Activated T-helper 17 cell treated with anti-CD3 and anti-CD28 coated beads, Interleukin-2, amount 50 U/mL, for 72 hours (primary cell): ENCODE measurements around the gene RFC4. TPM values are rescaled to one million over a fixed set of nuclear protein-coding genes. Genes with fewer than 3 reads are reported as not detected.

ENCODE experiments used
- ATAC-seq: fragments of 150-1000 bp; cut with Tn5 transposase; replicated peaks from 2 replicates; pipeline ENCODE4 v1.10.0; 2021; ENCODE audit warnings: mild to moderate bottlenecking, moderate library complexity
- H3K27ac Mint-ChIP-seq: one replicate; pipeline ENCODE4 v1.8.0; 2022; ENCODE audit warnings: mixed read lengths
- H3K27me3 Mint-ChIP-seq: one replicate; pipeline ENCODE4 v1.8.0; 2022; ENCODE audit warnings: mixed read lengths
- H3K36me3 Mint-ChIP-seq: one replicate; pipeline ENCODE4 v1.8.0; 2022; ENCODE audit warnings: low read depth, mild to moderate bottlenecking, mixed read lengths
- H3K4me1 Mint-ChIP-seq: one replicate; pipeline ENCODE4 v1.8.0; 2022; ENCODE audit warnings: mixed read lengths
- H3K4me3 Mint-ChIP-seq: one replicate; pipeline ENCODE4 v1.8.0; 2022; ENCODE audit warnings: mild to moderate bottlenecking, mixed read lengths
- H3K9me3 Mint-ChIP-seq: one replicate; pipeline ENCODE4 v1.8.0; 2022; ENCODE audit warnings: mixed read lengths
- total RNA-seq, 2 donors: library from RNA; stranded (reverse); gene quantifications; one replicate each; pipeline ENCODE4 v1.2.3, GENCODE V29; 2022

RFC4 gene
- total RNA-seq, 2 donors from 2014 or later = 87.1 to 108 TPM

- no peak for ATAC-seq
- Mint-ChIP-seq H3K36me3 (no peaks in the 10 kb centered on the region), H3K27ac (no peak overlapping the region), H3K27me3 (peaks cover 4% of the 10 kb centered on the region), H3K4me1 (peaks cover 4% of the 10 kb centered on the region), H3K9me3 (no peaks in the 10 kb centered on the region), H3K4me3 (no peak overlapping the region)
These were observed 48.5 kb downstream of the RFC4 start for GRCh38 chr3:186757686-186758220.

- Mint-ChIP-seq H3K27ac (no peak overlapping the region), H3K4me3 (no peak overlapping the region), H3K36me3 (no peaks in the 10 kb centered on the region), H3K9me3 (no peaks in the 10 kb centered on the region), H3K4me1 (peaks cover 4% of the 10 kb centered on the region), H3K27me3 (peaks cover 4% of the 10 kb centered on the region)
- ATAC-seq = no peak
These were observed 49.1 kb downstream of the RFC4 start for GRCh38 chr3:186757214-186757613.

GRCh38 chr3:186754871-186755270, 51.4 kb downstream of the RFC4 start:
- peaks cover 4% of the 10 kb centered on the region for H3K4me1 Mint-ChIP-seq
- H3K27ac Mint-ChIP-seq = no peak overlapping the region
- peaks cover 4% of the 10 kb centered on the region for H3K27me3 Mint-ChIP-seq
- no peaks in the 10 kb centered on the region for H3K9me3 Mint-ChIP-seq
- H3K4me3 Mint-ChIP-seq = no peak overlapping the region
- H3K36me3 Mint-ChIP-seq = no peaks in the 10 kb centered on the region
- no peak for ATAC-seq

- no peaks in the 10 kb centered on the region for H3K36me3 Mint-ChIP-seq
- H3K27me3 Mint-ChIP-seq = peaks cover 4% of the 10 kb centered on the region
- H3K27ac Mint-ChIP-seq = peak overlapping the region; percentile 82
- peak overlapping the region; percentile 58 for H3K4me3 Mint-ChIP-seq
- H3K9me3 Mint-ChIP-seq = no peaks in the 10 kb centered on the region
- peaks cover 4% of the 10 kb centered on the region for H3K4me1 Mint-ChIP-seq
- no peak for ATAC-seq
These were observed 52.3 kb downstream of the RFC4 start for GRCh38 chr3:186754006-186754405.

GRCh38 chr3:186751480-186751879, 54.8 kb downstream of the RFC4 start:
- H3K4me3 Mint-ChIP-seq = no peak overlapping the region
- peaks cover 4% of the 10 kb centered on the region for H3K4me1 Mint-ChIP-seq
- no peak overlapping the region for H3K27ac Mint-ChIP-seq
- H3K27me3 Mint-ChIP-seq = no peaks in the 10 kb centered on the region
- H3K36me3 Mint-ChIP-seq = no peaks in the 10 kb centered on the region
- no peak for ATAC-seq
- H3K9me3 Mint-ChIP-seq = no peaks in the 10 kb centered on the region

GRCh38 chr3:186750316-186750715, 56.0 kb downstream of the RFC4 start:
- Mint-ChIP-seq H3K27ac (no peak overlapping the region), H3K9me3 (no peaks in the 10 kb centered on the region), H3K27me3 (no peaks in the 10 kb centered on the region), H3K4me3 (no peak overlapping the region), H3K36me3 (no peaks in the 10 kb centered on the region), H3K4me1 (peaks cover 4% of the 10 kb centered on the region)
- ATAC-seq = no peak

GRCh38 chr3:186746008-186746407, 60.3 kb downstream of the RFC4 start:
- Mint-ChIP-seq H3K4me3 (no peak overlapping the region), H3K27me3 (no peaks in the 10 kb centered on the region), H3K9me3 (no peaks in the 10 kb centered on the region), H3K27ac (no peak overlapping the region), H3K4me1 (no peaks in the 10 kb centered on the region), H3K36me3 (no peaks in the 10 kb centered on the region)
- no peak for ATAC-seq

- Mint-ChIP-seq H3K36me3 (no peaks in the 10 kb centered on the region), H3K9me3 (no peaks in the 10 kb centered on the region), H3K27me3 (no peaks in the 10 kb centered on the region), H3K4me3 (no peak overlapping the region), H3K27ac (no peak overlapping the region), H3K4me1 (no peaks in the 10 kb centered on the region)
- no peak for ATAC-seq
These were observed 62.6 kb downstream of the RFC4 start for GRCh38 chr3:186743666-186744065.

GRCh38 chr3:186742618-186743380, 63.5 kb downstream of the RFC4 start:
- H3K27ac Mint-ChIP-seq = no peak overlapping the region
- no peaks in the 10 kb centered on the region for H3K27me3 Mint-ChIP-seq
- no peaks in the 10 kb centered on the region for H3K9me3 Mint-ChIP-seq
- H3K4me3 Mint-ChIP-seq = no peak overlapping the region
- no peak for ATAC-seq
- no peaks in the 10 kb centered on the region for H3K4me1 Mint-ChIP-seq
- no peaks in the 10 kb centered on the region for H3K36me3 Mint-ChIP-seq

Other genes starting within 250 kb of the RFC4 start
- 1 to 10 TPM; 7.8 to 9.7 TPM for gene TBCCD1, start 239.1 kb downstream of the RFC4 start, total RNA-seq
- 10 to 100 TPM; 22.4 to 46.7 TPM for gene DNAJB11, start 235.8 kb downstream of the RFC4 start, total RNA-seq
- gene AHSG, start 193.4 kb downstream of the RFC4 start, total RNA-seq = not detected
- gene FETUB, start 166.1 kb downstream of the RFC4 start, total RNA-seq = not detected
- not detected for gene HRG, start 140.5 kb downstream of the RFC4 start, total RNA-seq
- not detected for gene KNG1, start 89.1 kb downstream of the RFC4 start, total RNA-seq
- 100 to 1,000 TPM; 266 to 346 TPM for gene EIF4A2, start 22.9 kb downstream of the RFC4 start, total RNA-seq
- not detected for gene ADIPOQ, start 36.2 kb upstream of the RFC4 start, total RNA-seq
- 10 to 100 TPM; 68.0 to 77.4 TPM for gene ST6GAL1, start 124.0 kb upstream of the RFC4 start, total RNA-seq